GM21360 (cell line): ENCODE data around the gene GATA1.

Experiments
- ATAC-seq: cut with Tn5 transposase; IDR thresholded peaks from one replicate; pipeline ENCODE4 v1.9.1; 2021; ENCODE audit warnings: mild to moderate bottlenecking, moderate library complexity; ENCODE audit not compliant: unreplicated experiment

GATA1 gene

DNA sequence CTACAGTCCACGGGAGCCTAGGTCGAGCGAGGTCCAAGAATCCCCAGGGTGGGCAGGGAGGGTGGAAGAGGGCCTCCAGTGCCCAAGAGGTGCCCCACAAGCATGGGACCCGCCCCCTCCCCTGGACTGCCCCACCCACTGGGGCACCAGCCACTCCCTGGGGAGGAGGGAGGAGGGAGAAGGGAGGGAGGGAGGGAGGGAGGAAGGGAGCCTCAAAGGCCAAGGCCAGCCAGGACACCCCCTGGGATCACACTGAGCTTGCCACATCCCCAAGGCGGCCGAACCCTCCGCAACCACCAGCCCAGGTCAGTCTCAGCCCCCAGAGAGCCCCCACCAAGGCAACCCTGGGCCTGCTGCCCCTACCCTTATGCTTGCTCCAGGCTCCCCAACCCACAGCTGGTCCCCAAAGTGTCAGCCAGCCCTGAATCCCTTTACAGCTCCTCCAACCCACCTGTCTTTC, at the start of gene GATA1:
TSS of gene GATA1 (plus strand) at position 250 of the 460 bp plus-strand sequence. CDS start 4,520 bp downstream, outside the sequence.
- ATAC-seq, result no peak

DNA sequence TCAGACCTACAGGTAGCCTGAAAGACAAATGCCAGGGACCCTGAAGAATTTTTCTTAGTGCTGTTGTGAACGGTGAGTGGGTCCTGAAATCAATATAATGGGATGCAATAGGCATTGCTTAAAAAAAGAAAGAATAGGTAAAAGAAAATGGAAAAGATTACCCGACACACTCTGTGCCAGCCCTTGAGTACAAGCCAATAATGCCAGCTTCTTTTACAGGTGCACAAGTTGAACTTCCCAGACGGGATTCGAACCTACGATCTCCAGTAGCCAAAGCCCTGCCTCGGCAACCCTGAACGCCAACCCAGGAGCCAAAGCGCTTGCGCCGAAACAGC, 49.5 kb upstream of the GATA1 start:
- ATAC-seq, result no peak

DNA sequence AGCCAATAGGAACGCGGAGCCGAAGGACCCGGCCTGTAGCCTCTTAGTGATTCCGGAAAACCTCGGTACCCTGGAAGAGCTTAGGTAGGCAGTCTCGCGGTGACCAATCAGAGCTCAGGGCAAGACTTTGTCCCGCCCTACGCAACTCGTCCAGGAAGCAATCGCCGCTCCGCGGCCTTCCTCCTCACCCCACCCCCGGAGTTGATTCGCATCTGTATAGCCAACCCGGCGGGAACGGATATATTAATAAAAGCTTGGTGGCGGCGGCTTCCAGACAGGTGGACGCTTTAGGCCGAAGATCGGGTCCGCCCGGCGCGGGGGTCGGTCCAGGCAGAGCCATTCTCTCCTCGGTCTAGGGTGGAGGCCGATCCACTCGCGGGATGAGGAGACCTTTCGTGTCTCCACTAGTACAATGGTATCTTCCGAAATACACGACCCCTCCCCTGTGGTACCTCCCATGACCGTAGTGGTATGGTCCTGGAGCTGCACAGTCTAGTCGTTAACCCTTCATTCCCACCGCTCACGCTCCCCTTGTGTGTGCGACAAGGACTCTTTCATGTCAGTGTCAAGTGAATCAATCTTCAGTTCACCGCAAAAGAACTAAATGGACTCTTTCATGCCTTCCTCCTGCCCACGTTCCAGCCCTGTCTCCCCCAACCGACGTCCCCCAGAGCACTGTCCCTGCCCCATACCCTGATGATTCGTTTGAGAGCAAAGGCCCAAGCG, 49.0 kb upstream of the GATA1 start:
- ATAC-seq, result peak; percentile 97

DNA sequence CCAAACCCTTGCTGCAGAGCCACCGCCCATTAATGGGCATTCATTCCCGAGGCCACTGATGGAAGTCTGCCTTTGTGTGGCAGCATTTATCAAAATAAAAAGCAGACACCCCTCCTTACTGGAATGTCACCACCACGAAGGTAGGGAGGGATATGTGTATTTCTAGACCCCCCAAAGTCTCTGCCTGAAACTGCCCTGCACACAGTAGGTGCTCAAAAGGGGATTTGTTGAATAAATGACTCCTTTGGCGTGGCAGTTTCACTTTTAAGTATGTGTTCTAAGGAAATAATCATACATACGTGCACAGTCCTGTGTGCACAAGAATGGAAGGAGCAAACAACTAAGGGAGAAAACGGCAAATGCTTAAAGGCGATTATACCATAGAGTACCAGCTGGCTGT, 48.5 kb upstream of the GATA1 start:
- ATAC-seq, result no peak

DNA sequence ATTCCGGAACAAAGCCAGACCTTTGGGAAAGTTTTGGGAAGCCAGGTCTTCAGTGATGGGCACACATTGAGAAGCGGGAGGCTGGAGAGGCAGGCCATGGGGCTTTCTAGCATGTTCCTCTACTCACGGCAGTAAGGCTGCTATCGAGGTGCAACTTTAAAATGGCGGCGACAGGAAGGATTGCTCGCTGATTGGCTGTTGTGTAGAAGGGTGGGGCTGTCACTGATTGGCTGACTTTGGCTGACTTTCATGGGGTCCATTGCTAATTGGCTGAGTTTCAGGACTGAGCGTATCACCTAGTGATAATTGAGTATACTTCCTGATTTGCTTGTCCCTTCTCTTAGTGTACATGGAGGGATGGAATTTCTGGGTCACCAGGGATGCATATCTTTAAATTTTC, 44.6 kb upstream of the GATA1 start:
- ATAC-seq, result no peak

DNA sequence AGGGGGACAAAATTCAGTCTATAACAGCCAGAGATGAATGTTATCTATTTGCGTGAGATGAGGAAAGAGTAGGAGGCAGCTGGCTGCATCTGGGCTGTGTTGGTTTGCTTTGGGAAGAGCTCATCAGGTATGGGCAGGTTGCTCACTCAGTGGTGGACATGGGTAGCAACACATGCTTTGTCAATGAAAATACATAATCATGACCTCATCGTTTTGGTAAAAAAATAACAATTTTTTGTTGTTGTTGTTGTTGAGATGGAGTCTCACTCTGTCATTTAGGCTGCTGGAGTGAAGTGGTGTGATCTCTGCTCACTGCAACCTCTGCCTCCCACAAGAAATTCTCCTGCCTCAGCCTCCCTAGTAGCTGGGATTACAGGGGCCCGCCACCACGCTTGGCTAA, 41.2 kb upstream of the GATA1 start:
- ATAC-seq, result no peak

DNA sequence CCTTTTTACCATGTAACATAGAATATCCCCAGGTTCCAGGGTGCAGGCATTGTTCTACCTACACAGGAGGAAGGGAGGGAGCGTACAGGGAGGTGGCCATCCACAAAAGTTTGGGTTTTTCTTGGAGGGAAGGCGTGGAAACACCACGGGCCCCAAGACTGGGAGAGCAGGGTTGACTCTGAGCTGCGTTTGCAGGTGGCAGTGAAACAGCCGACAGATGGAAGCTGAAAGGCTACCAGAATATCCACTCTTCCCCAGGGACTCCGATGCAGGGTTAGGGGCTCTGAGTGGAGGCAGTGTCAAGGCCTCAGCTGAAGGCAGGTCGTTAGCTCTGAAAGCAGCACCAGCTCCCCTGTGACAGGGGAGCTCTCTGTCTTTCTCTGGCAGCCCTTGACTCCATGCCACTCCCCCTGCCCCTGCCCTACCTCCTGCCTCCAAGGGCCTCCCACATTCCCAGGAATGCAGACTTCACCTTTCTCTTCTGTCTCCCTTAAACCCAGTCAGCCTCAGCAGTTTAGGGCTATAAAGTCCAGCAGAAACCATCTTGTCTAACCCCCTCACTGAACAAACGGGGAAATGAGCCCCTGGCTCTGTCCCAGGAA, 38.9 kb upstream of the GATA1 start:
- no peak for ATAC-seq

DNA sequence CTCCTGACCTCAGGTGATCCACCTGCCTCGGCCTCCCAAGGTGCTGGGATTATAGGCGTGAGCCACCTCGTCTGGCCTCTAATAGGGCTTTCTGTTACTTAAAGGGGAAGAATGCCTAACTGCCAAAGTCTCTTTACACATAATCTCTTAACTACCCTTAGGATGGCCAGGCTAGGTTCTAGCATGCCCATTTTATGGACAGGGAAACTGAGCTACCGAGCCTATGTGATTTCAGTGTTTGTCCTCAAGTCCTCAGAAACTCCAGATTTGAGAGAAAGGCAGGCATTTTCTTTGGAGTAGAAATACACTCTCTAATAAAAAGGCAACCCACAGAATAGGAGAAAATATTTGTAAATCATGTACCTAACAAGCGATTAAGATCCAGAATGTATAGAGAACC, 37.2 kb upstream of the GATA1 start:
- no peak for ATAC-seq

DNA sequence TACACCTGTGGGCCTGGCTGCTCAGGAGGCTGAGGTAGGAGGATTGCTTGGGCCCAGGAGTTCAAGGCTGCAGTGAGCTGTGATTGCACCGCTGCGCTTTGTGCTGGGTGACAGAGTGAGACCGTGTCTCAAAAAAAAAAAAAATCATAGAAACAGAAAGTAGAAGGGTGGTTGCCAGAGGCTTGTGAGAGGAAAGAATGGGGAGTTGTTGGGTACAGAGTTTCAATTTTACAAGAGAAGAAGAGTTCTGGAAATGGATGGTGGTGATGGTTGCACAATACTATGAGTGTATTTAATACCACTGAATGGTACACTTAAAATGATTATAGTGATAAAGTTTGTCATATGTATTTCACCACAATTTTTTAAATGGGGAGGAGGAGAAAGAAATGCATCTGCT, 35.0 kb upstream of the GATA1 start:
- ATAC-seq, result no peak

DNA sequence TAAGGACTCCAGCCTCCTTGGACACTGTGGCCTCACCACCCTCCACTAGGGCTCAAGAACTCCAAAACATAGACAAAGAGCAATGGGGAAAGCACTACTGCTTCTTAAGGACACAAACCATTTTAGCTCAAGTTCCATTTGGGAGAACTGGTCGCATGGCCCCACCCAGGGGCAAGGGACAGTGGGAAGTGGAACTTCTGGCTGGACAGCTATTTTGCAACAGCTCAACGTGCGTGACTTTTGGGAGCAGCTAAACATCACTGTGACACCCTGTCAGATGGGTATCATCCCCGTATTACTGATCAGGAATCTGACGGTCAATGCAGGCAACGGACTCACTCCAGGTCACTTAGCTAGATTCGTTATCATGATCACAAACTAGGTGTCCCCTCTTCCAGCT, 33.9 kb upstream of the GATA1 start:
- ATAC-seq, result no peak

DNA sequence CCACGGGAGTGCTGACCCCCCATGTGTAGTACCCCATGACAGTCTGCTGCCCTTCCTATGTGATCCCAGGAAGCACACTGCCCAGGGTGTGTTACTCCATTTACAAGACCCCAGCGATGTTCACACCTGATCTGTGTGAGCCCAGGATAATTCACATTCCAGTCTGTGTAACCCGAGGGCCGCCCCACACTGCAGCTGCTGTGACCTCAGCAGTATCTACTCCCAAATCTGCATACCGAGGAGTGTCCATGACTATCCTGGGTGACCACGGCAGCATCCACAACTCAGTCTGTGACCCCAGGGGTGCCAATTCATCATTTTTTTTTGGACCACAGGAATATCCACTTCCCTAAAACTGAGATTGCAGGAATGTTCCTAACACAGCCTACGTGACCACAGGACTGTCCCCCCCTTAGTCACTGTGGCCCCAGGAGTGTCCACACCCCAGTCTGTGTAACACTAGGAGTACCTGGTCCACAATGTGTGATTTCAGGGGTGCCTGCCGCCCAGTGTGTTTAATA, 32.6 kb upstream of the GATA1 start:
- no peak for ATAC-seq

DNA sequence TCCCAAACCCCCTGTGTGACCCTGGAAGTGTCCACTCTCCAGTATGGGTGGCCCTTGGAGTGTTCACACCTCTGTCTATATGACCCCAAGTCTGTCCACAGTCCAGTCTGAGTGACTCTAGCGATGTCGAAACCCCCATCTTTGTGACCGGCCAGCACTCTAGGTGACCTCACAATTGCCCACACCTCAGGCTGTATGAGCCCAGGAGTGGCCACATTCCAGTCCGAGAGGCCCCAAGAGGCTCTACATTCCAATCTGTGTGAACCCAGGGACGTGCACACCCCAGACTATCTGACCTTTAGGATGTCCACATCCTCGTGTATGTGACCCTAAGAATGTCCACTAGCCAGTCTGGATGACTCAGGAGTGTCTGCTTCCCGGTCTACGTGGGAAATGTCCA, 32.2 kb upstream of the GATA1 start:
- ATAC-seq, result no peak

DNA sequence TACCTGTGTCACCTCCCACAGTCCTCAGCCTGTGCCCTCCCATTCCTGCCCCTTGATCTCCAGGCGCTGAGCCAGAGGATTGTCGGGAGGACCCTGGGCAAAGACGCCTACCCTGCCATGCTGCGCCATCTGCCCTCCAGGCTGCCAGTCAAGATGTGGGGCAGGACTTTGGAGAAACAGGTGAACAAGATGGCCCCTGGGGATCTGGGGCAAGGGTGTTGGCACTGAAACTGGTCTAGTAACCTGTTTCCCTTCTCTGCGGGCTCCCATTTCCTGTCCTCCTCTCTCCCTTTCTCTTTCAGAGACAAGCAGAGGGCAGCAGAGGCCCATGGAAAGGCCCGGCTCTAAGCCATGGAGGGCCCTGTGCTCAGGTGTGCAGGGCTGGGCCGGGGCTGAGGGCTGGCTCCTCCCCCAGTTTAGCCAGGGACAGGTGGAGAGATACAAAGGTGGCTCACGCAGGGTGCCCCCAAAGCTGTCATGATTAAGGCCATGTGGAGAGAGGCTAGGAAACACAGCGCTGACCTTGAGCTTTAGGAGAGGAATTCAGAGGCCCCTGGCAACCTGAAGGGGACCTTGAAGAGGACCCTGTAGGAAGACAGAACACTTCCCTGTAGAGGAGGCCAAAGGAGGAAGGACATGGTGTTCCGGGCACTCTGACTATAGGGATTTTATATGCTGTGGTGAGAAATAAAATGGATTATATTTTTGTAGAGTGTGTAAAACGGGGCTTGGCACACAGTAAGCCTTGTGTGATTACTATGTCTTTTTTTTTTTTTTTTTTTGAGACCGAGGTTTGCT, 24.5 kb upstream of the GATA1 start, which contains the start of gene GLOD5:
TSS of gene GLOD5 (plus strand) at position 74 of the 798 bp plus-strand sequence. CDS start at position 118, 44 bp downstream.
- ATAC-seq, result no peak

DNA sequence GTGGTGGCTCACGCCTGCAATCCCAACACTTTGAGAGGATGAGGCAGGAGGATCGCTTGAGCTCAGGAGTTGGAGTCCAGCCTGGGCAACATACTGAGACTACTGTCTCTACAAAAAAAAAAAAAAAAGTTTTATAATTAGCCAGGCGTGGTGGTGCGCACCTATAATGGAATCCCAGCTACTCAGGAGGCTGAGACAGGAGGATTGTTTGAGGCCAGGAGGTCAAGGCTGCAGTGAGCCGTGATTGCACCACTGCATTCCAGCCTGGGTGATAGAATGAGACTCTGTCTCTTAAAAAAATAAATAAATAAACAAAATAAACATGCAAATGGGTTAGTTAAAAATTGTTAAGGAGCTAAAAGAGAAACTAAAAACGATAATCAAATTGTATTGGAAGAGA, 17.2 kb upstream of the GATA1 start:
- no peak for ATAC-seq

DNA sequence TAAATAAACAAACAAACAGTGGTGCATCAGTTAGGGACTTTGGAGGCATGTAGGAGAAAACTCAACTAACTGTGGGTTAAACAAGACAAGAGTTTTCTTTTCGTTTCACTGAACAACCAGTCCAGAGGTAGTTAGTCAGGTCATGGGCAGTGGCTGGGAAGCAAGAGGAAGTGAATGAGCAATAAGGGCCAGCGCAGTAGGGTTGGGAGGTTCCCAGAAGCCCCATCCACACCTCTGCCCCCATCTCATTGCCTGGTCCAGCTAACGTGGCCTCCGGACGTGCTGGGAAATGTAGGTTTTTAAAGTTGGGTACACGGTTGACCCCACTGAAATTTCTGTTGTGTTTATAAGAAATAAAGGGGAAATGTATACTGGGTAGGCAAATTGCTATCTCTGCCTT, 16.1 kb upstream of the GATA1 start:
- no peak for ATAC-seq

DNA sequence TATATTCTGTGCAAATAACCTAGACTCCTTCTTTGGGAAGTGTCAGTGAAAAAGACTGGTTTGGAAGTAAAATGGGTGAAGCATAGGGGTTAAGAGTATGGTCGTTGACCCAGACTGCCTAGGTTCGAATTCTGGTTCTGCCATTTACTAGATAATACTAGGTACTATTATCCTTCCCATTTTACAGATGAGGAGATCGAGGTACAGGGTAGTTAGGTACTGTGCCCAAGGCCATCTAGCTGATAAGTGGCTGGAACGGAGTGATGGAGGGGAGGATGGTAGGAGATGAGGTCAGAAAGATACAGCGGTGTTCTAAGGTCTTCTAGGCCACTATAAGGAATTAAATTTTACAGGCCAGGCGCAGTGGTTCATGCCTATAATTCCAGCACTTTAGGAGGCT, 13.8 kb upstream of the GATA1 start:
- no peak for ATAC-seq

DNA sequence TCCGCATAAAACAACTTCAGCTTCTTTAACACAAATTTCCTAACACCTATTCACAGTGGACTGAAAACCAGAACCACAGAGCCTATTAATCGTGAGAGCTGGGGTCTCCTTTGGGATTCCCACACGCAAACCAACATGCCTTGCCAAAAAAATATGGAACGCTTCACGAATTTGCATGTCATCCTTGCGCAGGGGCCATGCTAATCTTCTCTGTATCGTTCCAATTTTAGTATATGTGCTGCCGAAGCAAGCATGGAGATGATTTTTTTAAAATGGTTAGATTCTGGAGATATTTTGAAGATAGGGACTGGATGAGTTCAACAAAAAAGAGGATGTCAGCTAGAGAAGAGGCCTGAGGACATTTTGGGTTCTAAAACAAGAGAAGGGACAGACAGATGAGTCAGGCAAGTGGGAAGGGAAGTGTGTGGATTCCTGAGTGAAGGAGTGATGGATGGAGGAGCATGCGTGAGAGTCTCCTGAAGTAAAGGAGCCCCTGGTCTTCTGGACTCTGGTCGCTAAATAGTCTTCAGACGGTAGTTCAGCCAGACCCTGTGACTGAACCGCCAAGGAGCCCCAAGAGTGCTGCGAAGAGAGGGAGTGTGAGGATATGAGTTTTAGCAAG, 9.5 kb upstream of the GATA1 start:
- no peak for ATAC-seq

DNA sequence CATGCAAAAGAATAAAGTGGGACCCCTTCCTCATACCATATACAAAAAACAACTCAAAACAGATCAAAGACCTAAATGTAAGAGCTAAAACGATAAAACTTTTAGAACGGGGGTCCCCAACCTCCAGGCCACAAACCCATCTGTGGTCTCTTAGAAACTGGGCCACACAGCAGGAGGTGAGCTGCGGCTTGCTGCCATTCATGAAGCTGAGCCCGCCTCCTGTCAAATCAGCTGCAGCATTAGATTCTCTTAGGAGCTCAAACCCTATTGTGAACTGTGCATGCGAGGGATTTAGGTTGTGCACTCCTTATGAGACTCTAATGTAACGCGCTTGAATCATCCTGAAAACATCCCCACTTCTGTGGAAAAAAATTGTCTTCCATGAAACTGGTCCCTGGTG, 7.0 kb upstream of the GATA1 start:
- no peak for ATAC-seq

DNA sequence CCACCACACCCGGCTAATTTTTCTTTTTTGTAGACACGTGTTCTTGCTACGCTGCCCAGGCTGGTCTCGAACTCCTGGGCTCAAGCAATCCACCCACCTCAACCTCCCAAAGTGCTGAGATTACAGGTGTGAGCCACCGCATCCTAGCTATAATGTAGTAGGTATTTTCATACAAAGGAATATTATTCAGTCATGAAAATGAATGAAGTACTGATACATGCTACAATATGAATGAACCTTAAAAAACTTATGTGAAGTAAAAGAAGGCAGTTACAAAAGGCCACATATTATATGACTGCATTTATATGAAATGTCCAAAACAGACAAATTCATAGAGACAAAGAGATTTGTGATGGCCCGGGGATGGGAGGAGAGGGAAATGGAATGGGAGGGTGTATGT, 4.7 kb upstream of the GATA1 start:
- no peak for ATAC-seq

DNA sequence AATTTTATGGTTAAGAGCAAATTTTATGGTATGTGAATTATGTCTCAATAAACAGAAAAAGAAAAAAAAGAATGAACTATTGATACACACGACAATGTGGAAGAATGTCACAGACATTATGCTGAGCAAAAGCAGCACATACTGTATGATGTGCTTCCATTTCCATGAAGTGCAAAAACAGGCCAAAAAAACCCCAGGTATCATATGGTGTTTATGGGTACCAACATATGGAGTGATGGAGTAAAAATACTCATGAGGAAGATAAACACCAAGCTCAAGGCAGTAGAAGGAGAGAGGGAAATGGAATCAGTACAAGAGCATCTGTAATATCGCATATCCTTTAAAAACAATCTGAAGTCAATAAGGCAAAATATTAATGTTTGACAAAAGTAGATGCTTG, 4.2 kb upstream of the GATA1 start:
- ATAC-seq, result no peak

DNA sequence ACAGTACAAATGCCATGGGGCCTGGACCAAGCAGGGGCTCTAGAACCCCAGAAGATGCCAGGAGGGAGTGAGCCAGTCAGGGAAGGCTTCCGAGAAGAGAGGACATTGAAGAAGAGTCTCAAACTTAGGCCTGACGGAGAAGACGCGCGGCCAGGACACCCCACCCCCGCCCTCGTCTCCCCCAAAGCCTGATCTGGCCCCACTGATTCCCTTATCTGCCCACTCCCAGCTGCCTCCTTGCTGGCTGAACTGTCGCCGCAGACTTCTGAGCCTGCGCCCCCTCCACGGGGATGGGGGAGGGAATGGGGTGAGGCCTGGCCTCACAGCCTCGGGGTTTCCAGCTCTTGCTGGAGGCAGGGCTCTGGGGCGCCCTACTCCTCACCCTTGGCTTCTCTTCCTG, 3.6 kb upstream of the GATA1 start:
- ATAC-seq, result no peak
